C4-2B (cell line): ENCODE measurements around the gene PLXDC2.
"Not testable (repeated sequence)": the region's sequence is repeated elsewhere in the genome, so short reads cannot be mapped to it uniquely, and the experiment has no call there.

Source experiments
- ZFX ChIP-seq: fragments of 450-650 bp; IDR thresholded peaks from 2 replicates; pipeline ENCODE4 v1.6.1; 2017
- TF ChIP-seq, protein P1 (sequence below): fragments of 450-650 bp; conservative IDR thresholded peaks from 2 replicates; pipeline ENCODE4 v1.5.1; 2017; ENCODE audit warnings: mild to moderate bottlenecking

DNA sequence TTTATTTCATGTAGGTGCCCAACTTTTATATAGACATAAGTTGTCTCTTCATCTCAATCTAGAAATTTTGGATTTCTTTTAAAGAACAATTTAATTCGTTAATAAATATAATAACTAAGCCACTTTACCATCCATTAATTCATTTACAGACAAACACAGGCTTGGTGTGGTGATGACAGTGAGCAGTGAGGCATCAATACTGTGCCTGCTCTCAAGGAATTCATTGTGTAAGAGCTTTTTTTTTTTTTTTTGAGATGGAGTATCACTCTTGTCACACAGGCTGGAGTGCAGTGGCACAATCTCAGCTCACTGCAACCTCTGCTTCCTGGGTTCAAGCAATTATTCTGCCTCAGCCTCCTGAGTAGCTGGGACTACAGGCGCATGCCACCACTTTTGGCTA is 185.8 kb downstream of the PLXDC2 start:
- TF ChIP-seq, protein P1, sequence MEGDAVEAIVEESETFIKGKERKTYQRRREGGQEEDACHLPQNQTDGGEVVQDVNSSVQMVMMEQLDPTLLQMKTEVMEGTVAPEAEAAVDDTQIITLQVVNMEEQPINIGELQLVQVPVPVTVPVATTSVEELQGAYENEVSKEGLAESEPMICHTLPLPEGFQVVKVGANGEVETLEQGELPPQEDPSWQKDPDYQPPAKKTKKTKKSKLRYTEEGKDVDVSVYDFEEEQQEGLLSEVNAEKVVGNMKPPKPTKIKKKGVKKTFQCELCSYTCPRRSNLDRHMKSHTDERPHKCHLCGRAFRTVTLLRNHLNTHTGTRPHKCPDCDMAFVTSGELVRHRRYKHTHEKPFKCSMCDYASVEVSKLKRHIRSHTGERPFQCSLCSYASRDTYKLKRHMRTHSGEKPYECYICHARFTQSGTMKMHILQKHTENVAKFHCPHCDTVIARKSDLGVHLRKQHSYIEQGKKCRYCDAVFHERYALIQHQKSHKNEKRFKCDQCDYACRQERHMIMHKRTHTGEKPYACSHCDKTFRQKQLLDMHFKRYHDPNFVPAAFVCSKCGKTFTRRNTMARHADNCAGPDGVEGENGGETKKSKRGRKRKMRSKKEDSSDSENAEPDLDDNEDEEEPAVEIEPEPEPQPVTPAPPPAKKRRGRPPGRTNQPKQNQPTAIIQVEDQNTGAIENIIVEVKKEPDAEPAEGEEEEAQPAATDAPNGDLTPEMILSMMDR: not testable (repeated sequence)
- TF ChIP-seq ZFX: not testable (repeated sequence)
